HCT116 (cell line): ENCODE measurements around the gene C15orf39. TPM values are rescaled to one million over a fixed set of nuclear protein-coding genes. Genes with fewer than 3 reads are reported as not detected.

ENCODE experiments used
- ATAC-seq: fragments of 200-7000 bp; cut with Tn5 transposase; 2 replicates; pipeline ENCODE4 v1.9.1; 2020; ENCODE audit warnings: mild to moderate bottlenecking, moderate library complexity
- BruUV-seq: library from RNA; stranded (reverse); fragments of 400-500 nt; replicated peaks from 2 replicates; lab custom pipeline; 2021; lab: Mats Ljungman, UMichigan
- CTCF ChIA-PET: fragments of 300-600 bp; sonication (Branson Sonifier 250); formaldehyde crosslinking; loops from one replicate; lab custom pipeline; 2021; ENCODE audit warnings: antibody characterized with exemption; lab: Charles Lee
- POLR2A ChIA-PET: fragments of 300-600, 350-600 bp; sonication (Branson Sonifier 250); formaldehyde crosslinking; loops from one replicate; lab custom pipeline; 2021; ENCODE audit warnings: antibody characterized with exemption; lab: Charles Lee
- RAD21 ChIA-PET, 2 experiments: fragments of 300-600 bp; sonication (Branson Sonifier 250); formaldehyde crosslinking; loops; one replicate each; lab custom pipeline; 2023; ENCODE audit warnings: low total read pairs in 2 of 2; ENCODE audit not compliant: uncharacterized antibody in 2 of 2, unreplicated experiment in 2 of 2, low non-redundant PET in 1 of 2; lab: Charles Lee
- DNase-seq: peaks from one replicate; pipeline ENCODE4 v3.0.0-alpha.2; 2010; ENCODE audit warnings: low read depth, low spot score
- H2AFZ ChIP-seq: fragments of 200-600 bp; shearing (Covaris generic), sonication (generic); 2 replicates; pipeline ENCODE4 v1.6.1; 2017; ENCODE audit warnings: low read depth, mixed run types, mixed read lengths, antibody characterized with exemption, low read length; ENCODE audit not compliant: poor library complexity, severe bottlenecking
- H3K27ac ChIP-seq: 2 replicates; pipeline ENCODE4 v1.5.1; 2012; ENCODE audit warnings: low read depth, low read length
- H3K27me3 ChIP-seq: fragments of 200-600 bp; sonication (generic); 2 replicates; pipeline ENCODE4 v1.6.1; 2016; ENCODE audit warnings: mixed run types, low read length, mixed read lengths; ENCODE audit not compliant: insufficient read depth
- H3K36me3 ChIP-seq, 2 experiments: fragments of 200-500 bp in 1 of 2; fragments of 200-600 bp in 1 of 2; sonication (Bioruptor generic) in 1 of 2; sonication (generic) in 1 of 2; 2 replicates each; pipeline versions ENCODE4 v1.5.1 to v1.6.1; 2014 to 2016; ENCODE audit warnings: low read length in 2 of 2, inconsistent platforms in 1 of 2, mixed read lengths in 1 of 2, mixed run types in 1 of 2; ENCODE audit not compliant: insufficient read depth in 2 of 2, control insufficient read depth in 1 of 2
- H3K4me1 ChIP-seq, 2 experiments: fragments of 200-600 bp in 1 of 2; sonication (generic) in 1 of 2; 2 replicates each; pipeline versions ENCODE4 v1.5.1 to v1.6.1; 2012 to 2017; ENCODE audit warnings: low read length in 2 of 2, inconsistent platforms in 1 of 2, mild to moderate bottlenecking in 1 of 2, mixed read lengths in 1 of 2, mixed run types in 1 of 2, moderate library complexity in 1 of 2; ENCODE audit not compliant: insufficient read depth in 2 of 2, control insufficient read depth in 1 of 2
- H3K4me2 ChIP-seq: fragments of 200-600 bp; sonication (generic); 2 replicates; pipeline ENCODE4 v1.6.1; 2017; ENCODE audit warnings: mixed run types, low read length, mixed read lengths
- H3K4me3 ChIP-seq, 2 experiments: fragments of 200-600 bp in 1 of 2; sonication (generic) in 1 of 2; replicated peaks in 1 of 2; 2 replicates each; pipeline ENCODE4 v1.5.1; 2011 to 2016; ENCODE audit warnings: low read length in 2 of 2, control low read depth in 1 of 2, low read depth in 1 of 2, mild to moderate bottlenecking in 1 of 2, mixed read lengths in 1 of 2, mixed run types in 1 of 2
- H3K79me2 ChIP-seq: fragments of 200-600 bp; sonication (generic); 2 replicates; pipeline ENCODE4 v1.6.1; 2017; ENCODE audit warnings: mild to moderate bottlenecking, mixed run types, low read length, moderate library complexity, mixed read lengths; ENCODE audit not compliant: insufficient read depth
- H3K9ac ChIP-seq: fragments of 200-600 bp; sonication (generic); 2 replicates; pipeline ENCODE4 v1.6.1; 2016; ENCODE audit warnings: low read length, mixed read lengths
- H3K9me2 ChIP-seq: fragments of 200-600 bp; sonication (generic), shearing (Covaris generic); 2 replicates; pipeline ENCODE4 v1.6.1; 2017; ENCODE audit warnings: mixed run types, mild to moderate bottlenecking, moderate library complexity; ENCODE audit not compliant: insufficient read depth
- H3K9me3 ChIP-seq, 2 experiments: fragments of 200-500 bp in 1 of 2; fragments of 200-600 bp in 1 of 2; sonication (Bioruptor generic) in 1 of 2; sonication (generic) in 1 of 2; 2 replicates each; pipeline ENCODE4 v1.6.1; 2014 to 2017; ENCODE audit warnings: low read length in 2 of 2, mixed read lengths in 2 of 2, inconsistent platforms in 1 of 2, low read depth in 1 of 2, mild to moderate bottlenecking in 1 of 2, mixed run types in 1 of 2, moderate library complexity in 1 of 2; ENCODE audit not compliant: control insufficient read depth in 1 of 2, insufficient read depth in 1 of 2
- H4K20me1 ChIP-seq: fragments of 200-600 bp; sonication (generic), shearing (Covaris generic); 2 replicates; pipeline ENCODE4 v1.6.1; 2017; ENCODE audit warnings: mixed run types, mild to moderate bottlenecking, moderate library complexity; ENCODE audit not compliant: insufficient read depth
- ATF3 ChIP-seq: IDR thresholded peaks from 2 replicates; pipeline ENCODE4 v1.6.1; 2012
- CBX3 ChIP-seq: IDR thresholded peaks from 2 replicates; pipeline ENCODE4 v1.6.1; 2012; ENCODE audit warnings: low read depth
- CEBPB ChIP-seq: IDR thresholded peaks from 2 replicates; pipeline ENCODE4 v1.6.1; 2012; ENCODE audit warnings: low read depth
- CTCF ChIP-seq, 3 experiments: fragments of 200-600 bp in 1 of 3; sonication (generic) in 1 of 3; IDR thresholded peaks in 2 of 3; conservative IDR thresholded peaks in 1 of 3; 2 replicates each; pipeline ENCODE4 v1.5.1; 2012 to 2017; ENCODE audit warnings: low read depth in 2 of 3, low read length in 2 of 3, antibody characterized with exemption in 1 of 3, borderline replicate concordance in 1 of 3, control low read depth in 1 of 3, mild to moderate bottlenecking in 1 of 3, mixed read lengths in 1 of 3, mixed run types in 1 of 3, moderate library complexity in 1 of 3; ENCODE audit not compliant: insufficient read depth in 1 of 3
- EGR1 ChIP-seq: IDR thresholded peaks from 2 replicates; pipeline ENCODE4 v1.6.1; 2012; ENCODE audit warnings: low read depth
- EZH2 ChIP-seq: fragments of 200-600 bp; sonication (generic); IDR thresholded peaks from 2 replicates; pipeline ENCODE4 v1.6.1; 2017; ENCODE audit warnings: antibody characterized with exemption, mixed run types
- FOSL1 ChIP-seq: IDR thresholded peaks from 2 replicates; pipeline ENCODE4 v1.6.1; 2012; ENCODE audit warnings: low read depth
- JUND ChIP-seq: IDR thresholded peaks from 2 replicates; pipeline ENCODE4 v1.6.1; 2012
- MAX ChIP-seq: IDR thresholded peaks from 2 replicates; pipeline ENCODE4 v1.6.1; 2012
- POLR2AphosphoS5 ChIP-seq: IDR thresholded peaks from 2 replicates; pipeline ENCODE4 v1.6.1; 2011; ENCODE audit warnings: mild to moderate bottlenecking, low read depth, low read length, moderate library complexity
- RAD21 ChIP-seq: IDR thresholded peaks from 2 replicates; pipeline ENCODE4 v1.6.1; 2012; ENCODE audit warnings: low read depth, mild to moderate bottlenecking
- TCF7L2 ChIP-seq: IDR thresholded peaks from 2 replicates; pipeline ENCODE4 v1.7.0; 2011; ENCODE audit warnings: borderline replicate concordance, inconsistent platforms; ENCODE audit not compliant: insufficient read depth, insufficient read length; ENCODE audit errors: extremely low read depth
- intact Hi-C: fragments of 100-400 bp; cut with micrococcal nuclease; formaldehyde crosslinking; loops from 2 replicates; pipeline ENCODE4 v1.10.0; 2022
- total RNA-seq: library from RNA; stranded (reverse); gene quantifications from one replicate; pipeline ENCODE4 v1.2.1, GENCODE V29; 2021; ENCODE audit not compliant: unreplicated experiment

Gene C15orf39
- total RNA-seq, 1 experiment from 2014 or later = 29.3 TPM

- no peak overlapping the region for H3K9ac ChIP-seq
- H3K79me2 ChIP-seq = peaks cover 2% of the 10 kb centered on the region
- H3K36me3 ChIP-seq = no peaks in the 10 kb centered on the region
- no peaks in the 10 kb centered on the region for H3K9me2 ChIP-seq
- BruUV-seq = no TSS peak
- no peak overlapping the region for H2AFZ ChIP-seq
- TF ChIP-seq JUND (no peak), CEBPB (no peak), TCF7L2 (no peak), CTCF (IDR thresholded peaks at IDR 0.05 in 2 of 3, conservative IDR thresholded peaks at IDR 0.05 in 1 of 3; ENCODE audit: borderline replicate concordance in 1 of 3, insufficient read depth in 1 of 3, low read depth in 2 of 3, low read length in 2 of 3) (no peak), CBX3 (no peak), EGR1 (no peak), ATF3 (no peak), RAD21 (no peak), MAX (no peak), FOSL1 (no peak), POLR2AphosphoS5 (no peak), EZH2 (no peak)
- no peaks in the 10 kb centered on the region for H3K9me3 ChIP-seq
- no peaks in the 10 kb centered on the region for H3K27me3 ChIP-seq
- intact Hi-C loops = no loop called here
- no peak overlapping the region for H3K27ac ChIP-seq
- ChIA-PET CTCF (no interaction called here), RAD21 (no interaction called here), POLR2A (no interaction called here)
- no peak for ATAC-seq
- no peak overlapping the region for H3K4me2 ChIP-seq
- no peak for DNase-seq
- no peak overlapping the region for H3K4me3 ChIP-seq
- peaks cover 17 to 33% of the 10 kb centered on the region in 2 experiments for H3K4me1 ChIP-seq
- H4K20me1 ChIP-seq = no peaks in the 10 kb centered on the region
Observed at GRCh38 chr15:75197062-75197630, 4.5 kb upstream of the C15orf39 start.
